D721Med (cell line): ENCODE data around the gene PTK6.

ENCODE experiments used
- DNase-seq: peaks from one replicate; pipeline ENCODE4 v3.0.0; 2011; ENCODE audit warnings: low spot score; ENCODE audit not compliant: insufficient read length
- FAIRE-seq: peaks from 2 replicates; lab custom pipeline; 2011; peaks lifted over from hg19 to GRCh38; lab: Jason Lieb, UNC
- CTCF ChIP-seq: IDR thresholded peaks from 2 replicates; pipeline ENCODE4 v1.5.1; 2012; ENCODE audit warnings: mild to moderate bottlenecking, control low read depth; ENCODE audit not compliant: insufficient read depth; ENCODE audit errors: missing control alignments

PTK6 gene

DNA sequence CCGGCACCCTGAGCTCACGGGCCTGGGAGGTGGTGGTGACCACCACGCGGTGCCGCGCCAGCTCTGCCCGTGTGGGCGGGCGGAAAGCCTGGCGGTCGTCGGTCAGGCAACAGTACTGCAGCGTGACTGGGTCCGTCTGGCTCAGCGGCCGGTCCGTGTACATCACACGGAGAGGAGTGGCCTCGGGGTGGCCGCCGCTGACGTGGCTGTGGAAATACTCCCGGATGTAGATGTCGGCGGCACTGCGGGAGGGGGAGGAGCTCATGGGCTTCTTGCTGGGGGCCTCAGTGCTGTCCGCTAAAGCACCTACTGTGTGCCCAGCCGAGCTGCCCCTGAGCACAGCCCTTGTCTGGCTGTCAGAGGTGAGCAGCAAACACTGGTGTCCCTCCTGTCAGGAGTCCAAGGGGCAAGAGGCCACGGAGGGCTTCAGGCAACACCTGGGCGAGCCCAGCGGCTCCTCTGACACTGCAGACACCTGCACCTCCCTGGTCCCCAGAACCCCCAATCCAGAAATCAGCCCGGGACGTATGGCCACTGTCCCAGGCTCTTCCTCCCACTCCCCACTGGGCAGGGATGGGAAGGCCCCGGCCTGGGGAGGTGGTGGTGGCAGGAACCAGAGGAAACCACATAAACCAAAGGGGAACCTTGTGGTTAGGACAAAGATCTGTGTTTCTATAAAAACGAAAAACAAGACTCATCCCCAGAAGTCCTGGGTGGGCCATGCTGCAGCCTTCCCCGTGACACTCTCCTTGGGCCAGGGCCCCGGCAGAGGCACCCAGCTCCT, 30.4 kb upstream of the PTK6 start:
- no peak for FAIRE-seq
- TF ChIP-seq CTCF = no peak
- DNase-seq = no peak

DNA sequence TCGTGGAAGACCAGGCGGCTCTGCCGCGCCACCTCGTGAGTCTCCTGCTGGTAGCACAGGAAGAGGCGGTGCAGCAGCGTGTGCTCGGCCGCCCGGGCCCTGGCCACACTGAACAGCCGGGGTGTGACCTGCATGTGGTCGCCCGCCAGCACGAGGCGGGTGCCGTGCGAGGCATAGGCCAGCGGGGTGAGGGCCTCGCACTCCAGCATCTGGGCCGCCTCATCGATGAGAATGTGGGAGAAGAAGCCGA, 29.9 kb upstream of the PTK6 start:
- FAIRE-seq = no peak
- no peak for TF ChIP-seq CTCF
- no peak for DNase-seq

- FAIRE-seq = no peak
- no peak for TF ChIP-seq CTCF
Observed at GRCh38 chr20:63566395-63567135, 29.4 kb upstream of the PTK6 start.

DNA sequence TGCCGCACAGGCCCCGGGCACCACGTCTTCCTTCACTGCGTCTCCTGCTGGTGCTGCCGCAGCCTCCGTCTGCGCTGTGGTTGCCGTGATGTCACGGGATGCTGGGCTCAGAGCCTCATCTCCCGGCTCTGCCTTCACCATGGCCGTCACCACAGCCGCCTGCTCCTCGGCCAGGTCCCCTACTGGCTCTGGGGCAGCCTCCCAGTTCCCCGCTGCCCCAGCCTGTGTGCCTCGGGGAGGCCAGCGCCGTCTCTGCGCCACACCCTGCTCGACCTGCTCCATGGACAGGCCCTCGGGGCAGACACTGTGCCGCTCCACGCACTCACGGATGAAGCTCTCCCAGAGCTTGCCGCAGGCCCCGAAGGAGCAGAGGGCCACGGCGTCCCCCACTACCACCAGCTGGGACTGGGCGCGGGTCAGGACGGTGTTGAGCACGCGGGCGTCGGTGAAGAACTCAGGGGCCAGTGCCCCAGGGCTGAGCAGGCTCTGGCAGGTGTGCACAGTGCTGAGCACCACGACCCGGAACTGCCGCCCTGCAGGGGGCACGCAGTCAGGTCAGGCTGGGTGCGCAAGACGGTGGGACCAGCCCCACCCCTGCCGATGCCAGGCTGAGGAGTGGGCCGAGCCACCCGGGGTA, 28.6 kb upstream of the PTK6 start:
- DNase-seq (no peak), FAIRE-seq (no peak)
- no peak for TF ChIP-seq CTCF

More at GRCh38 chr20:63566395-63567135, 29.4 kb upstream of the PTK6 start:
- no peak for DNase-seq

GRCh38 chr20:63565021-63565698, 28.0 kb upstream of the PTK6 start:
- FAIRE-seq (no peak), DNase-seq (no peak)
- no peak for TF ChIP-seq CTCF

DNA sequence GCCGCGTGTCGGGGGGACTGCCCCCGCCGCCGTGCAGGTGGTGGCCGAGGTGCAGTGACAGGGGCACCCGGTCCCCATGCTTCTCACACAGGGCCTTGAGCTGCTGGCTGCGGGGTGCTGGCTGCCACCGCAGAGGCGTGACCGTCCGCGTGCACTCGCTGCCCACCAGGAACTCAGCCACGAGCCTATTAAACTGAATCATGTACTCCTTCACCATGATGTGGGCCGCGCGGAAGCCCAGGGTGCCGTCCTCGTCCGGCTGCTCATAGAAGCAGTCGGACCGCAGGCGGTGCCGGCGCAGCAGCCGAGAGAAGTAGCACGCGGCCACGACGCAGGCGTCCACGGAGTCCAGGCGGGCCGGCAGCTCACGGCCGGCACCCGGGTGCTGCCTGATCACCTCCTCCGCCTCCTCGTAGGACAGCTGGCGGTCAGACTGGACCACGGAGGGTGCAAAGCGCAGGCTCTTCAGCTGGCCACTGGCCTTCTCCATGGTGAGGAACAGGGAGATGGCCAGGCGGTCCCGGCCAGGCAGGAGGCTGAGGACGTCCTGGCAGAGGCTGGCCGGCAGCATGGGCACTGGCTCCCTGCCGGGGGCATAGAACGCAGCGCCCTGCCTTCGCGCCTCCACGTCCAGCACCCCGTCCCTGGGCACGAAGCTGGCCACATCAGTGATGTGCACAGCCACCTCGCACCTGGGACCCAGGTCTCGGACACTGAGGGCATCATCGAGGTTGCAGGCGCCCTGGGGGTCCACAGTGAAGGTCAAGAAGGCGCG, 27.0 kb upstream of the PTK6 start:
- FAIRE-seq = no peak
- DNase-seq = no peak
- TF ChIP-seq CTCF = no peak
